GM21529 (cell line): Measurements from ENCODE around the gene C11orf98.
"Not testable (repeated sequence)": the region's sequence is repeated elsewhere in the genome, so short reads cannot be mapped to it uniquely, and the experiment has no call there.

Experiments used
- ATAC-seq: cut with Tn5 transposase; IDR thresholded peaks from one replicate; pipeline ENCODE4 v1.9.1; 2021; ENCODE audit not compliant: unreplicated experiment

C11orf98 gene

DNA sequence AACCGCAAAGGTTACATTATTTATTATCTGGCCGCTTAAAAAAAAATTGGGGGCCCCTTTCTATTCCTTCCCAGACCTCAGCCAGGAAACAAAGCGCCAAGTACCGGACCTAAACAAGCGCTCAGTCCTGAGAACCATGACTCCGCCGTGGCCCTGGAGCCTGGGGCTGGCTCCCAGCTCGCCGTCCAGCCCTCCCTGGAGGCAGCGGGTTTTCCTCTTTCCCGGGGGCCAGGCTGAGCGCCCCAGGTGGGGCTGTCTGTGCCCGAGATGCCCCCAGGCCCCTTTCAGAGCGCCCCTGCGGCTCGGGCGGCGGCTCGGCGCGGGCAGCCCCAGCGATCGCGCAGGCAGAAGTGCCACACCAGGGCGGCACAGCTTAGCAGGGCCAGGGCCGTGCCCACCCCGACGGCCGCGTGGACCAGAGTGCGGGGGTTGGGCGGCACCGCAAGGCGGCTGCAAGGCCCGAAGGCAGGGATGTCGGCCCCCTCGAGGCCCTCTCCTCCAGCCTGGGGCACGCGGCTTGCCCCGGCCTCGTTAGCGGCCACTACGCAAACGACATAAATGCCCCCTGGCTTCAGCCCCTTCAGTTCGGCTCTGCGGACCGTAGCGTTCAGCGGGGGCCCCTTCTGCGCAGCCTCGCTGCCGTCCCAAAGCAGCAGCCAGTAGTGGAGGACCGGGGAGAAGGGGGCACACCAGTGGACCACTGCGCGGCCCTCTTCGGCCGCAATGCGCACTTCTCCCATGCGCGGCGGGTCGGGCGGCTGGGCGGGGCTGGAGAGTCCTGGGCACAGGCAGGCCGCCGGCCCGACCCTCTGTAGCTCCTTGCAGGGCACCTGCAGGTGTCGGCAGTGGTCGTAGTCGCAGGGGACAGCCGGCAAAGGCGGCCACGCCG is 22.7 kb upstream of the C11orf98 start:
- ATAC-seq = no peak

DNA sequence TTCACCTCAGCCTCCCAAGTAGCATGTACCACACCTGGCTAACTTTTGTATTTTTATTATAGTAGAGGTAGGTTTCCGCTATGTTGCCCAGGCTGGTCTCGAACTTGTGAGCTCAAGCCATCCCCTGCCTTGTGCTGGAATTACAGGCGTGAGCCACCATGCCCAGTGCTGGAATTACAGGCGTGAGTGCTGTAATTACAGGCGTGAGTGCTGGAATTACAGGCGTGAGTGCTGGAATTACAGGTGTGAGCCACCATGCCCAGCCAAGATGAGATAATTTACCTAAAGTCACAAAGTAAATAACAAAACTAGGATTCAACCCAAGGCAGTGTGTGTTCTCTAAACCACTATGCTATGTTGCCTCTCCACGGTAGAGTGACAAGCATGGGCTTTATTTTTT is 17.5 kb upstream of the C11orf98 start:
- no peak for ATAC-seq

DNA sequence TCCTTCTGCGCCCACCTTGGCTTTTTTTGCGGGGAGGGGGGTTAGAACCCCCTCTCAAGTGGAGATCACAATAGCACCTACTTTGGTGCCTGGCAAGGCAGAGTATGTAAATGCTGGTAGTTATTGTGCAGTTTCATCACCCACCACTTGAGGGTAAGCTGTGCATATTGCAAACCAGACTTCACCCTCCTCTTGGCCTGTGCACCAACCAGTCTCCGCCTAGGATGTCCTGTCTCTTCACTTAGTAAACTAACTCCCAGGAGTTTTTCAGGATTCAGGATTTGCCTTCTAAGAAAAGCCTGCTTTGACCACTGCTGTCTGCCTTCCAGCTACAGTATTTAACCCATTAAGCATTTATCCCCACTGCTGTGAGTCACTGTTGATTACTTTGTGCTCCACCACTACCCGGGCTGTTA is 15.8 kb upstream of the C11orf98 start:
- peak; percentile 55 for ATAC-seq

DNA sequence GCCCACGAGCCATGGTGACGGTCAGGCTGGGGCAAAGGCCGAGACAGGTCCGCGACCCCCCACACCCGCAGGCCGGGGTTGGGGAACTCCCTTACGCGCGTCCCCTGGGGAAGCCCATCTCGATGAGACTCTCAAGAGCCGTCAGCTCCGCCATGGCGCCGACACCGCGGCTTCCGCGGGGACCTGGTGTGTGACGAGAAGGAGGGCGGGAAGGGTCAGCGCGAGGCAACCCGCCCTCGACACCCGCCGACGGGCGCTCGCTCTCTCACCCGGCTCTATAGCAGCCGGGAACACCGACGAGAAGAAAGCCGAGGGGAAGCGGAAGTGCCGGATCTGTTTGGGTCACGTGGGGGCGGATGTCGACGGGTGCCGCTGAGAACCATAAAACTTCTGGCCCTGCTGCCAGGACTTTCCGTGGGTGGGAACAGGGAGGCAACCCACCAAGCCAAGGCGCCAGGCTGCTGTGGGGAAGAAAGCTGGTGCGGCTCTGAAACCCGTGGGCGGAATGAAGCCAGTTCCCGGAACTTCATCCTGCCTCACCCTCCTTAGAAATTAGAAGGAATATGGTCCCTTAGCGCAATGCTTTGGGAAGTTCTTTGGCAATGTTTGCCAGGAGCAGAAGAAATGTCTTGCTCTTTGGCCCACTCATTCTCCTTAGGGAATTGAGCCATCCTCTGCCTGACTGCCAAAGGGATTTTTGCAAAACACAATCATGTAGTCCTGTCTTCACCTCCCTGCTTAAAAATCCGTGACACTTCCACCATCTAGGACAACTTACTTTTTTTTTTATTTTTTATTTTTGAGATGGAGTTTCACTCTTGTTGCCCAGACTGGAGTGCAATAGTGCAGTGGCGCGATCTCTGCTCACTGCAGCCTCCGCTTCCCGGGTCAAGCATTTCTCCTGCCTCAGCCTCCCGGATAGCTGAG is 14.0 kb upstream of the C11orf98 start, which contains the start of gene UBXN1:
Gene UBXN1 (minus strand): TSS at position 304 of the 927 bp plus-strand sequence. CDS start 150 bp downstream, at position 154.
- ATAC-seq = peak; percentile 66

DNA sequence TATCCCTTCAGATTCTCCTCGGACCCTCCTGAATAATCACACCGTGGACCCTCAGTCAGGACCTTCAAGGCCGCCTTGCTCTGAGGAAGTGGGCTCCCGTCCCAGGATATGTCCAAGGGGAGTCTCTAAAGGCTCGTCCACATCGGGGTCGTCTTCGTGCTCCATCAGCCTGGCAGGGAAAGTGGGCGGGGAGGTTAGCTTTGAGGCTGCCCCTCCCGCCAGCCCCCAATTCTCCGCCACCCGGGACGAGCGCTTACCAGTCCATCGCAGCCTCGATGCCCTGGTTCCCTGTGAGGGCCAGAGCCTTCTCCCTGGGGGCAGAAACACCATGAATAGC is 13.4 kb upstream of the C11orf98 start:
- ATAC-seq = no peak

DNA sequence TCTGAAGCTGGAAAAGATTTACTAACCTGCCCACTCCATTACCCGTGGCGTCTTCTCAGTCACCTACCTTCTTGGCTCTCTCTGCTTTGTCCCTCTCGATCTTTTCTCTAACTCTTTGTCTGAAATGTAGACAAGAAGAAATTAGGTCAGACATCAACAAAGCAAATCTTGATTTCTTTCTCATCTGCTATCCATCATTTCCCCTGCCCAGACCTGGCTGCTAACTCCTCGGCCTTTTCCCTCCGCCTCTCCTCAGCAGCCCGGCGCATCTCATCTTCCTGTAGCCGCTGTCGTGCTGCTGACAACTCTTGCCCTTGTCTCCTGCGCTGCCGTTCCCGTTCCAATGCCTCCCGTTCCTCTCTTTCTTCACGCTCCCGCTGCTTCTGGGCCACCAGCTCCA is 12.7 kb upstream of the C11orf98 start:
- ATAC-seq = no peak

DNA sequence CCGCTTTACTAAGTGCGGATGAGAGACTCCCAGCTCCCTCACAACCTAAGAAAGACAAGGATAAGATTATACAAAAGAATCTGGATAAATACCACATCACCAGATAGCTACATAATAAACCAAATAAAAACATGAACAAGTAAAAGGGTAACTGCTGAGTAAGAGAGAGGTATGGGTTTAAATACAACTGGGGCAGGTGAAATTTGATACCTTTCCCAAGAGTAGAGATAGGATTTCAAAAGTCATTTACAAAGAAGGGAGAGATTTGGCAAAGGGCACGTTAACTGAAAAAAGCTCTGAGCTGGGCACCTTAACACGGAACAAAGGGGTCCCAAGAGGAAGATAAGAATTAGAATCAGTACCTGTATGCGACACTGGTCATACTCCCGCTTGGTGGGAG is 12.1 kb upstream of the C11orf98 start:
- no peak for ATAC-seq

DNA sequence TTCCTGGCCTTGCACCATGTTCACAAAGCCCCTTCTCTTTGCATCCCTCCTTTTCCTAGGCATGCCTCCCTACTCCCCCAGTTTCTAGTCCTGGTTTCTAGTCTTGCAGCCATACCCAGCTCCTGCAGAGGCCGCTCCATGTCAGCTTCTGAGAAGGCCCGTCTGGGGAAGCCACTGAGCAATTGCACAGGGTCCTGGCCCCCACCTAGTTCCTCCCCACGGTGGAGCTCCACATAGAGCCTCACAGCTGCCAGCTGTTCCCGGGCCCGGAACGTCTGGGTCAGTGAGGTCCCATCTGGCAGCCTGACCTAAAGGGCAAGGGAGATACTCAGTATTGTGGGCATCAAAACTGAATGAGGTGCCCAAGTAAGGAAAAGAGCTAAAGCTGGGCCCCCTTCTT is 11.7 kb upstream of the C11orf98 start:
- no peak for ATAC-seq

DNA sequence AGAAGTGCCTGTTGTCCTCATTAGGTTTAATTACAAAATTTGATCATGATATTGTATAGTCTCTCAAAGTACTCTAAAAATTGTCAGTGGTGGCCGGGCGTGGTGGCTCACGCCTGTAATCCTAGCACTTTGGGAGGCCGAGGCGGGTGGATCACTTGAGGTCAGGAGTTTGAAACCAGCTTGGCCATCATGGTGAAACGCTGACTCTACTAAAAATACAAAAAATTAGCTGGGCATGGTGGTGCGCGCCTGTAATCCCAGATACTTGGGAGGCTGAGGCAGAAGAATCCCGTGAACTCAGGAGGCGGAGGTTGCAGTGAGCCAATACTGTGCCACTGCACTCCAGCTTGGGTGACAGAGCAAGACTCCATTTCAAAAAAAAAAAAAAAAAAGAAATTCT is 10.4 kb upstream of the C11orf98 start:
- ATAC-seq = not testable (repeated sequence)

DNA sequence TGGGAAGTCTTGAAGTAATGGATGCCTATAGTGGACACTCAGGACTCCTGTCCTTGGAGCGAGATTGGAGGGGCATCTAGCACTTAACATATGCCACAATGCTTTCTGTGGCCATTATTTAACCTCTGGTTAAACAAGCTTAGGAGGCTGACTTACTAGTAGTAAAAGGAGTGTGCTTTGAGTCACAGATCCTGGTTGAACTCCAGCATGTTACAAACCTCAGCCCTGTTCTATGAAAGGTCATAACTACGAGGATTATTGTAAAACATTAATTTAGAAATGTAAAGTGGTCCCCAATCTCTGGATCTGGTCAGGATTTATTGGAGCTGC is 8.2 kb upstream of the C11orf98 start:
- ATAC-seq = no peak

DNA sequence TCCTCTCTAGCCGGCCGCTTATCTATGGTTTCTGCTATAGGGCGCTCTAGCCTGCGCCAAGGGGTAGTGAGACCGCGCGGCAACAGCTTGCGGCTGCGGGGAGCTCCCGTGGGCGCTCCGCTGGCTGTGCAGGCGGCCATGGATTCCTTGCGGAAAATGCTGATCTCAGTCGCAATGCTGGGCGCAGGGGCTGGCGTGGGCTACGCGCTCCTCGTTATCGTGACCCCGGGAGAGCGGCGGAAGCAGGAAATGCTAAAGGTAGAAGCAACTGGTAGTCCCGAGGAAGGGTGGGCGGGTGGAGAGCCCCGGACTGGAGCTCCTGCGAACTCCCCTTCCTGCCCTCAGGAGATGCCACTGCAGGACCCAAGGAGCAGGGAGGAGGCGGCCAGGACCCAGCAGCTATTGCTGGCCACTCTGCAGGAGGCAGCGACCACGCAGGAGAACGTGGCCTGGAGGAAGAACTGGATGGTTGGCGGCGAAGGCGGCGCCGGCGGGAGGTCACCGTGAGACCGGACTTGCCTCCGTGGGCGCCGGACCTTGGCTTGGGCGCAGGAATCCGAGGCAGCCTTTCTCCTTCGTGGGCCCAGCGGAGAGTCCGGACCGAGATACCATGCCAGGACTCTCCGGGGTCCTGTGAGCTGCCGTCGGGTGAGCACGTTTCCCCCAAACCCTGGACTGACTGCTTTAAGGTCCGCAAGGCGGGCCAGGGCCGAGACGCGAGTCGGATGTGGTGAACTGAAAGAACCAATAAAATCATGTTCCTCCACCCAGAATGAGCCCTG is 6.8 kb upstream of the C11orf98 start, which contains the start of the genes LBHD1 and UQCC3:
Gene LBHD1 (minus strand): TSS at position 660 of the 782 bp plus-strand sequence. CDS start 2,236 bp downstream, outside the sequence.
Gene UQCC3 (plus strand): TSS at position 66 of the 782 bp plus-strand sequence. CDS start 73 bp downstream, at position 139.
- peak; percentile 55 for ATAC-seq

DNA sequence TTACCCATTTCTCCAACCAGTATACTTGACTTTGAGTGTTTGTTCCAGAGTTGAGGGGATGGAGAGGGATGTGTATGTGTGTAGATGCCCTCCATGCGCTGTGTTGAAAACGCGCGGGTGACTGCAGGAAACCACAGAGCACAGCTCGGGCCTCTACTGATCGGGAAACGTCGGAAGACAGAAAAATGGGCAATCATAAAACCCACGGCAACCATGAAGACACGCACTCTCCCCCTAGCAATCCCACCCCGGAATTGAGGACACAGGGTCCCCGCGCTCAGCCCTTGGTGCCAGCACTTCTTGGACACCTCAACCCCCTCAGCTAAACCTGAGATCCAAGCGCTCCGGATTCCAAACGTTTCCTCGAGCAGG is 6.2 kb upstream of the C11orf98 start:
- peak; percentile 8 for ATAC-seq

DNA sequence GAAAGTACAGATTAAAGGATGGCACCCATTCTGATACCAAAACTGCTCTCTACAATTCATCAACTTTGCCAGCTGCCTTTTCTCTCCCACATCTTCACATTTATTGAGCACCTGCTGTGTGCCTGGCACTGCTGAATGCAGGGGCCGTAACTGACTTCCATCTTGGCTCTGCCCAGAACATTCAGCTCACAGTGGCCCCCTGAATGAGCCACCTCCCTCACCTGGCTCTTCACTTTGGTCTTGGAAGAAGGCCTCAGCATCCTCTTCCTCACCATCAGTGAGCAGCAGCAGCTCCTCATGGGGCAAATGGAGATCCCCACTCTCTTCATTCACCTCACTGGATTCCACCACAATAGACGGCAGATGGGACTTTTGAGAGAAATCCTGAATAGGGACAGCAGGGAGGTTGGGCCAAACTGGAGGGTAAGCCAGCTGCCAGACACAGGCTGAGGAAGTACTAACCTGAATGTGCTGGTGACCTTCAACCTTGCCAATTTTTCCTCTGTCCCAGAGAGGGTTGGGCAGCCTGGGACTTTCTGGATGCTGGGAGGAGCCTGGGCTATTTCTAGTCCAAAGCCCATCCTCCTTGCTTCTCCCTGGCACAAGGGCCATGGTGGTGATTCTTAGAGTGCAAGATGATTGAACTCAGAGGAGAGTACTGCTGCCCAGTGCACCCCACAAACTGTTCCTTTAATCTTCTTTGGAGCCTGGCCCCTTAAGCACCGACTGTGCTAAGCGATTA is 4.6 kb upstream of the C11orf98 start:
- no peak for ATAC-seq

DNA sequence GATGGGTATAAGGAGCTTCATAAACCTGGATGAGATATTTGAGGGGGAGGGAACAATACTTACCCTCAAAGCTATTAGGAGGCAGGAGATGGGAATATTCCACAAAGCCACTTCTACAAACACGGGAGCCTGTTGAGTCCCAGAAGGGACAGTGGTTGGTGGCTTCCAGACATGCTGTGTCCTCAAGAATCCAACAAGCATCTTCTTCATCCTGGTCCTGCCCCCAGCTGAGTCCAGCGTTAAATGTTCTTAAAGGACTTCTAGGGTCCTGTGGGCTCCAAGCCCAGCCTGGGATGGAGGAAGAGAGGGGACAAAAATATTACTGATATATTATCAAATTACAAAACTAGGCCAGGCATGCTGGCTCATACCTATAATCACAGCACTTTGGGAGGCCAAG is 2.5 kb upstream of the C11orf98 start:
- no peak for ATAC-seq

DNA sequence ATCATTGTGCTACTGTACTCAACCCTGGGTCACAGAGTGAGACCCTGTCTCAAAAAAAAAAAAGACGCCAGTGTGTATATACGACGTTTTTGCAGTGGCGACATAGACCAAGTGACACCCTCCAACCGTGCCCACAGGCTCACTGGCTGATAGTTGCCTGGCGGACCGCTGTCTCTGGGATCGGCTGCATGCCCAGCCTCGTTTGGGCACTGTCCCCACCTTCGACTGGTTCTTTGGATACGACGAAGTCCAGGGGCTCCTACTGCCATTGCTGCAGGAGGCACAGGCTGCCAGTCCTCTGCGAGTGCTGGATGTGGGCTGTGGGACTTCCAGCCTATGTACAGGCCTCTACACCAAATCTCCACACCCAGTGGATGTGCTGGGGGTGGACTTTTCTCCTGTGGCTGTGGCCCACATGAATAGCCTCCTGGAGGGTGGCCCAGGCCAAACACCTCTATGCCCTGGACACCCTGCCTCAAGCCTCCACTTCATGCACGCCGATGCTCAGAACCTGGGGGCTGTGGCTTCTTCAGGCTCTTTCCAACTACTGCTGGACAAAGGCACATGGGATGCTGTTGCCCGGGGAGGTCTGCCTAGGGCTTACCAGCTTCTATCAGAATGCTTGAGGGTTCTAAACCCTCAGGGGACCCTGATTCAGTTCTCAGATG is 1.4 kb upstream of the C11orf98 start:
- no peak for ATAC-seq

DNA sequence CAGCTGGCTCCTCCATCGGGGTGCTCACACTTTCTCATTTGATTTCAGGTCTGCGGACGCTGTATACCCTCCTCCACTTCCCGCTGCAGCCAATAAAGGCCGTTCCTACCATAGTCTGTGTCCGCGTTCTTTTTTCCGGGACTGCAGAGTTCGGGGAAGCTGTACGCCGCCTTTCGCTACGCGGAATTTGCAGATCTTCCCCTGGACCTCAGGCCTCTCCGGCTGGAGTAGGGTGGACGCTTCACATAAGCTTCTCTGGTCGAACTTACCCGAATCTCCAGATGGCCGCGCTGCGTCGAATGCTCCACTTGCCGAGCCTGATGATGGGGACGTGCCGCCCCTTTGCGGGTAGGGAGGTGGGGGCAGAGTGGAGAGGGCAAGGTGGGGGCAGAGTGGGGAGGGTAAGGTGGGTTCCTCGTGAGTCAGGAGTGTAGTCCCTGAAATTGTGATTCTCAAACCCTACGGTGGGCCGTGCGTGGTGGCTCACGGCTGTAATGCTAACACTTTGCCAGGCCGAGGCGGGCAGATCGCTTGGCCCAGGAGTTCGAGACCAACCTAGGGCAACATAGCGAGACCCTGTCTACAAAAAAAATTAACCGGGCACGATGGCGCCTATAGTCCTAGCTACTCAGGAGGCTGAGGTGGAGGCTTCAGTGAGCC is 719 bp upstream of the C11orf98 start:
- ATAC-seq = peak; percentile 12

DNA sequence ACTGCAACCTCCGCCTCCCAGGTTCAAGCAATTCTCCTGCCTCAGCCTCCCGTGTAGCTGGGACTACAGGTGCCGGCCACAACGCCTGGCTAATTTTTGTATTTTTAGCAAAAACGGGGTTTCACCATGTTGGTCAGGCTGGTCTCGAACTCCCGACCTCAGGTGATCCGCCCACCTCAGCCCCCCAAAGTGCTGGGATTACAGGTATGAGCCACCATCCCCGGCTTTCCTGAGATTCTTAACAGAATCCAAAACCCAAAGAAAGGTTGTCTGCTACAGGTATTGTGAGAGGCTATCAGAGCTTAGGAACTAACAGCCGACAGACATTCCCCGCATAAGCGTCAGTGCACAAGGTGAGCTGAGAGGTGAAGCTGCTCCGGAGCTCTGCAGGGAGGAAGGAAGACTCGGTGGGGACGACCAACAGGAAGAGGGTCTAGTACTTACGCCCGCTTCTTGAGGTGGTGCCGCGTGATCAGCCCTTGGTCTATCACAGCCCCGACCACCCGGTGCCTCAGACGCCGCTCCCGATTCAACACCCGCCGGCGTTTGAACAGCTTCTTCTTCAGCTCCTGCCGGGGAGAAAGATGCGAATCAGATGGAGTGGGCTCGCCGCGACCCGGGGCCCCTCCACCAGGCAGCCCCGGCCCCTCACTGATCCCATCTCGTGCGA is 470 bp downstream of the C11orf98 start:
- ATAC-seq = peak; percentile 39

DNA sequence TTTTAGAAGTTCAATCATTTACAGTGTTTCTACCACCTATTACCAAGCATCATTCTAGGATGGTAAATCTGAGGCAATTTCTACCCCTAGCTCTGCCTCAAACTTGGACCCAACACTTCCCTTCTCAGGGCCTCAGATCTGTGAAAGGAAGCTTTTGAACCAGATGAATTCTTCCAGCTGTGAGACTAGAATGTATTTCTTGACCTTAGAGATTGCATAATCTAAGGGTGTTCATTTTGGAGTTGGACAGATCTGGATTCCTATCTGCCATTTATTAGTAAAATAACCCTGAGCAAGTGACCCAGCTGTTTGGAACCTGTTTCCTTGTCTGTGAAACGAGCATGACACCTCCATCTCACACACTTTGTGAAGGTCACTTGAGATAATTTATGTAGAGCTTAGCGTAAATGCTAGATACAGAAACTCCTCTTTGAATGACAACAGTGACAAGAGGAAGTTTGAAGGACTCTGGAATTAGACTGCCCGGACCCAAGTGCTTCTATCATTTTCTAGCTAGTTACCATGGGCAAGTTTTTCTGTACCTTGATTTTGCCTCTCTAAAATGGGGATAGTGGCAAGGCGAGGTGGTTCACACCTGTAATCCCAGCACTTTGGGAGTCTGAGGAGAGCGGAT is 8.1 kb downstream of the C11orf98 start:
- ATAC-seq = no peak
